Neuronal stem cell (in vitro differentiated cells): Measurements from ENCODE around the gene MEN1.

Source experiments
- DNase-seq: peaks from one replicate; pipeline ENCODE4 v3.0.0-alpha.2; 2013; ENCODE audit warnings: low spot score
- H2AFZ ChIP-seq: one replicate; pipeline ENCODE4 v1.6.1; 2013; ENCODE audit warnings: mild to moderate bottlenecking, low read length, inconsistent platforms
- H2AK5ac ChIP-seq: 2 replicates; pipeline ENCODE4 v1.6.1; 2013; ENCODE audit warnings: low read depth, mild to moderate bottlenecking, inconsistent platforms, low read length, moderate library complexity, mixed read lengths
- H2BK120ac ChIP-seq: 2 replicates; pipeline ENCODE4 v1.6.1; 2013; ENCODE audit warnings: low read depth, mild to moderate bottlenecking, inconsistent platforms, low read length, moderate library complexity, mixed read lengths
- H2BK12ac ChIP-seq: one replicate; pipeline ENCODE4 v1.6.1; 2013; ENCODE audit warnings: low read length, inconsistent platforms
- H2BK15ac ChIP-seq: 2 replicates; pipeline ENCODE4 v1.6.1; 2013; ENCODE audit warnings: mild to moderate bottlenecking, low read length, inconsistent platforms, mixed read lengths
- H2BK5ac ChIP-seq: one replicate; pipeline ENCODE4 v1.6.1; 2013; ENCODE audit warnings: inconsistent platforms, mild to moderate bottlenecking, low read length, moderate library complexity
- H3K14ac ChIP-seq: one replicate; pipeline ENCODE4 v1.6.1; 2013; ENCODE audit warnings: low read length, inconsistent platforms
- H3K18ac ChIP-seq: 2 replicates; pipeline ENCODE4 v1.6.1; 2013; ENCODE audit warnings: low read length, inconsistent platforms
- H3K23ac ChIP-seq: 2 replicates; pipeline ENCODE4 v1.6.1; 2013; ENCODE audit warnings: low read depth, mild to moderate bottlenecking, mixed read lengths, low read length, inconsistent platforms; ENCODE audit not compliant: poor library complexity
- H3K27ac ChIP-seq: replicated peaks from 3 replicates; pipeline ENCODE4 v1.5.1; 2013; ENCODE audit warnings: low read length, inconsistent platforms
- H3K27me3 ChIP-seq, 3 experiments: 2 replicates each; pipeline ENCODE4 v1.6.1; 2013; ENCODE audit warnings: low read length in 3 of 3, mild to moderate bottlenecking in 2 of 3, inconsistent platforms in 1 of 3, low read depth in 1 of 3, mixed read lengths in 1 of 3, moderate library complexity in 1 of 3; ENCODE audit not compliant: control insufficient read depth in 3 of 3, insufficient read depth in 3 of 3
- H3K36me3 ChIP-seq, 2 donors: replicated peaks in 1 of 2; 2 replicates each; pipeline ENCODE4 v1.6.1; 2013; ENCODE audit warnings: low read length in 2 of 2; ENCODE audit not compliant: control insufficient read depth in 2 of 2, insufficient read depth in 2 of 2
- H3K4ac ChIP-seq: 2 replicates; pipeline ENCODE4 v1.6.1; 2013; ENCODE audit warnings: inconsistent platforms, mild to moderate bottlenecking, low read length, moderate library complexity
- H3K4me1 ChIP-seq, 2 donors: 1 replicate in 1 of 2; 2 replicates in 1 of 2; pipeline ENCODE4 v1.6.1; 2013; ENCODE audit warnings: low read length in 2 of 2, low read depth in 1 of 2; ENCODE audit not compliant: control insufficient read depth in 2 of 2, insufficient read depth in 1 of 2
- H3K4me2 ChIP-seq: one replicate; pipeline ENCODE4 v1.6.1; 2013; ENCODE audit warnings: mild to moderate bottlenecking, low read length, inconsistent platforms; ENCODE audit not compliant: insufficient read depth, poor library complexity, severe bottlenecking
- H3K4me3 ChIP-seq, 2 donors: 2 replicates each; pipeline ENCODE4 v1.5.1; 2013; ENCODE audit warnings: low read length in 2 of 2, mild to moderate bottlenecking in 2 of 2, inconsistent platforms in 1 of 2, moderate library complexity in 1 of 2
- H3K79me1 ChIP-seq: one replicate; pipeline ENCODE4 v1.6.1; 2013; ENCODE audit warnings: low read depth, mild to moderate bottlenecking, inconsistent platforms, low read length, moderate library complexity
- H3K9ac ChIP-seq: one replicate; pipeline ENCODE4 v1.6.1; 2013; ENCODE audit warnings: mild to moderate bottlenecking, low read depth, low read length, inconsistent platforms; ENCODE audit not compliant: poor library complexity
- H3K9me3 ChIP-seq, 2 donors: replicated peaks in 1 of 2; 2 replicates each; pipeline versions ENCODE3 to v1.6.1; 2013; ENCODE audit warnings: low read length in 2 of 2, mild to moderate bottlenecking in 2 of 2, inconsistent platforms in 1 of 2, low read depth in 1 of 2, mixed read lengths in 1 of 2, moderate library complexity in 1 of 2; ENCODE audit not compliant: control insufficient read depth in 2 of 2, insufficient read depth in 1 of 2
- H4K8ac ChIP-seq: one replicate; pipeline ENCODE4 v1.6.1; 2013; ENCODE audit warnings: low read depth, mild to moderate bottlenecking, inconsistent platforms, low read length, moderate library complexity
- H4K91ac ChIP-seq: one replicate; pipeline ENCODE4 v1.6.1; 2013; ENCODE audit warnings: low read length, low read depth, mild to moderate bottlenecking, inconsistent platforms; ENCODE audit not compliant: poor library complexity
- WGBS, 2 donors: extraction: QIAGEN DNeasy Blood & Tissue Kit; methylation state at CpG; one replicate each; pipeline ENCODE4 v1.1.7; 2013; ENCODE audit warnings: missing lambda C conversion rate in 2 of 2, mixed read lengths in 1 of 2; ENCODE audit not compliant: insufficient read length in 2 of 2, insufficient replicate concordance in 1 of 2; ENCODE audit errors: extremely low coverage in 2 of 2; 5-methylcytosine and 5-hydroxymethylcytosine counted together

The MEN1 gene

GRCh38 chr11:64802370-64803157, 7.8 kb downstream of the MEN1 start:
- peaks cover 7% of the 10 kb centered on the region for H3K79me1 ChIP-seq
- DNase-seq, result peak; percentile 37
- peak overlapping the region; percentile 94 for H2BK12ac ChIP-seq
- no peak overlapping the region for H4K8ac ChIP-seq
- H2BK5ac ChIP-seq, result no peak overlapping the region
- H3K4me1 ChIP-seq, result peaks cover 7 to 10% of the 10 kb centered on the region in 2 donors
- H2AK5ac ChIP-seq, result peak overlapping the region; percentile 98
- H3K36me3 ChIP-seq, result peaks cover 26 to 37% of the 10 kb centered on the region in 2 donors
- peak overlapping the region; percentile 80 for H3K4me2 ChIP-seq
- H2BK120ac ChIP-seq, result no peak overlapping the region
- H3K9ac ChIP-seq, result peak overlapping the region; percentile 84
- no peak overlapping the region for H3K4ac ChIP-seq
- H2BK15ac ChIP-seq, result peak overlapping the region; percentile 67
- H3K27ac ChIP-seq, result no peak overlapping the region
- peak overlapping the region; percentile 71 for H3K14ac ChIP-seq
- no peaks in the 10 kb centered on the region for H3K9me3 ChIP-seq
- peak overlapping the region; percentile 95 for H3K23ac ChIP-seq
- H3K4me3 ChIP-seq, result peak overlapping the region; percentile 43 to 89
- H4K91ac ChIP-seq, result no peak overlapping the region
- H3K27me3 ChIP-seq, result no peaks in the 10 kb centered on the region
- peak overlapping the region; percentile 97 for H3K18ac ChIP-seq
- peak overlapping the region; percentile 84 for H2AFZ ChIP-seq
- WGBS, 2 donors, result no CpG with 5 or more reads among the region's 54 CpGs

DNA sequence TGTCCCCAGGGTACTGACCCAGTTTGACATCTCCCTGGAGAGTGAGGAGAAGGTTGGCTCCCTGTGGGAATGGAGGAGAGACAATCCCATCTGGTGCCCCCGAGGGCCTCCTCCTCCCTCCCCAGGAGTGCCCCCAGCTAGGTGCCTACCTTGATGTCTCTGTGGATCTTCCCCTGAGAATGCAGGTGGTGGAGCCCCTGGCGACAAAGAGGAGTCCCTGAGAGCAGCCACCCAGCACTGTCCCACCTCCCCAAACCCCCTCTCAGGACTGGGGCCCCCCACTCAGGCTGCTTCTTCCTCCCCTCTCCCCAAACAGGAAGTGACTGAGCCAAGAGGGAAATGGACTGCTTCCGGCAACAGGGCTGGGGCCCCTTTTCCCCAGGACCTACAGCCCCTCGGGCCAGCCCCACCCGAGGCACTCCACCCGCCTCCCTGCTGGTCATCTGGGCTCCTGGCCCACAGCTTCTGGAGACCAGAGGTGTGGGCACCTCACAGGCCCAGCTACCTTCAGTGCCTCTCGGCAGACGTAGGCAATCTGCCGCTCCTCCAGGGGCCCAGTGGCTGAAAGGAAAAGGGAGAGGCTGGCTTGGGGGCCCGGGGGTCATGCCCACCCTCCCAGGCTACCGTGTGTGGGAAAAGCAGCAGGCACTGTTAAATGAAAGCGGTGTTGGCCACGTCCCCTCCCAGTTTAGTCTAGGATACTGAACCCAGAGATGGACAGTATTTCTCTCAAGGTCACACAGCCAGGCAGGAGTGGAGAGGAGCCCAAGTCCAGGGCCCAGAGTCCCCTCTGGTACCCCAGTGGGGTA, 8.6 kb downstream of the MEN1 start:
- Histone ChIP-seq H4K8ac (no peak overlapping the region), H3K4me3 (no peak overlapping the region), H2AFZ (no peak overlapping the region), H3K14ac (no peak overlapping the region), H3K23ac (no peak overlapping the region), H2BK12ac (no peak overlapping the region), H4K91ac (no peak overlapping the region), H3K36me3 (peaks cover 22 to 29% of the 10 kb centered on the region in 2 donors), H3K18ac (no peak overlapping the region), H2BK120ac (no peak overlapping the region), H3K79me1 (peaks cover 7% of the 10 kb centered on the region), H3K4me2 (peak overlapping the region; percentile 18), H3K9me3 (no peaks in the 10 kb centered on the region), H3K27me3 (no peaks in the 10 kb centered on the region), H2BK5ac (peak overlapping the region; percentile 53), H2BK15ac (no peak overlapping the region), H3K9ac (peak overlapping the region; percentile 84), H3K4ac (no peak overlapping the region), H2AK5ac (peak overlapping the region; percentile 98), H3K4me1 (peaks cover 7 to 10% of the 10 kb centered on the region in 2 donors), H3K27ac (no peak overlapping the region)
- WGBS, 2 donors, result no CpG with 5 or more reads among the region's 13 CpGs
- no peak for DNase-seq

- H3K9ac ChIP-seq, result no peak overlapping the region
- no peak overlapping the region for H4K8ac ChIP-seq
- peaks cover 7 to 10% of the 10 kb centered on the region in 2 donors for H3K4me1 ChIP-seq
- peaks cover 21 to 23% of the 10 kb centered on the region in 2 donors for H3K36me3 ChIP-seq
- H3K4me2 ChIP-seq, result no peak overlapping the region
- H2AFZ ChIP-seq, result no peak overlapping the region
- H3K4me3 ChIP-seq, result peak overlapping the region in 1 of 2 donors; percentile 35
- no peak overlapping the region for H2BK120ac ChIP-seq
- peaks cover 7% of the 10 kb centered on the region for H3K79me1 ChIP-seq
- no peak overlapping the region for H2BK15ac ChIP-seq
- no peak for DNase-seq
- H3K23ac ChIP-seq, result peak overlapping the region; percentile 44
- no peak overlapping the region for H3K4ac ChIP-seq
- no peaks in the 10 kb centered on the region for H3K9me3 ChIP-seq
- no peak overlapping the region for H3K14ac ChIP-seq
- H2BK12ac ChIP-seq, result no peak overlapping the region
- WGBS, 2 donors, result no CpG with 5 or more reads among the region's 9 CpGs
- no peaks in the 10 kb centered on the region for H3K27me3 ChIP-seq
- no peak overlapping the region for H3K18ac ChIP-seq
- no peak overlapping the region for H4K91ac ChIP-seq
- H2BK5ac ChIP-seq, result no peak overlapping the region
- no peak overlapping the region for H3K27ac ChIP-seq
- peak overlapping the region; percentile 84 for H2AK5ac ChIP-seq
Measured at GRCh38 chr11:64801158-64801464, 9.2 kb downstream of the MEN1 start.
